GM12878 (cell line): ENCODE results near the gene PCBD1. TPM values are rescaled to one million over a fixed set of nuclear protein-coding genes. Genes with fewer than 3 reads are reported as not detected.

ENCODE experiments used
- ATAC-seq: fragments of 200-7000 bp; cut with Tn5 transposase; 3 replicates; pipeline ENCODE4 v1.9.1; 2020; ENCODE audit warnings: mild to moderate bottlenecking, moderate library complexity
- BruUV-seq: library from RNA; stranded (reverse); fragments of 400-500 nt; replicated peaks from 2 replicates; lab custom pipeline; 2021; lab: Mats Ljungman, UMichigan
- CTCF ChIA-PET: fragments of 300-600 bp; sonication (Branson Sonifier 250); formaldehyde crosslinking; extraction: SDS; loops from one replicate; lab custom pipeline; 2021; ENCODE audit warnings: inconsistent platforms; lab: Yijun Ruan, JAX
- POLR2A ChIA-PET: fragments of 350-600 bp; formaldehyde crosslinking; extraction: SDS; loops from one replicate; lab custom pipeline; 2021; ENCODE audit warnings: inconsistent platforms; lab: Charles Lee
- RAD21 ChIA-PET: fragments of 300-600 bp; sonication (Branson Sonifier 250); formaldehyde crosslinking; loops from one replicate; lab custom pipeline; 2023; ENCODE audit warnings: antibody characterized with exemption; ENCODE audit not compliant: unreplicated experiment; lab: Charles Lee
- SMC1A ChIA-PET: fragments of 300-600 bp; sonication (Branson Sonifier 250); formaldehyde crosslinking; loops from one replicate; lab custom pipeline; 2023; ENCODE audit not compliant: unreplicated experiment, uncharacterized antibody; lab: Charles Lee
- DNase-seq: peaks from one replicate; pipeline ENCODE4 v3.0.0-alpha.2; 2011; ENCODE audit warnings: low read depth, low spot score
- FAIRE-seq: peaks from 3 replicates; lab custom pipeline; 2011; peaks lifted over from hg19 to GRCh38; lab: Jason Lieb, UNC
- H2AFZ ChIP-seq: 2 replicates; pipeline ENCODE4 v1.6.0; 2011; ENCODE audit warnings: low read depth, low read length, control low read depth; ENCODE audit not compliant: control insufficient read depth
- H3K27ac ChIP-seq: 2 replicates; pipeline ENCODE4 v1.5.1; 2011; ENCODE audit warnings: control low read depth; ENCODE audit not compliant: control insufficient read depth, insufficient read depth
- H3K27me3 ChIP-seq, 2 experiments: replicated peaks in 1 of 2; 2 replicates each; pipeline versions ENCODE4 v1.6.0 to v1.6.1; 2011; ENCODE audit warnings: low read length in 1 of 2; ENCODE audit not compliant: control insufficient read depth in 2 of 2, insufficient read depth in 2 of 2
- H3K36me3 ChIP-seq, 2 experiments: 2 replicates each; pipeline ENCODE4 v1.5.1; 2011; ENCODE audit warnings: low read length in 1 of 2; ENCODE audit not compliant: control insufficient read depth in 2 of 2, insufficient read depth in 2 of 2
- H3K4me1 ChIP-seq: 2 replicates; pipeline ENCODE4 v1.6.1; 2011; ENCODE audit warnings: mild to moderate bottlenecking, low read length, moderate library complexity, mixed read lengths; ENCODE audit not compliant: control insufficient read depth, insufficient read depth
- H3K4me2 ChIP-seq: 2 replicates; pipeline ENCODE4 v1.6.0; 2011; ENCODE audit warnings: control low read depth; ENCODE audit not compliant: control insufficient read depth, insufficient read depth
- H3K4me3 ChIP-seq: fragments of 200-600 bp; sonication (generic); 2 replicates; pipeline ENCODE4 v1.5.1; 2016
- H3K79me2 ChIP-seq: 2 replicates; pipeline ENCODE4 v1.6.0; 2011; ENCODE audit warnings: low read length; ENCODE audit not compliant: control insufficient read depth, insufficient read depth
- H3K9ac ChIP-seq: 2 replicates; pipeline ENCODE4 v1.8.0; 2011; ENCODE audit warnings: low read length, control low read depth, mixed read lengths; ENCODE audit not compliant: control insufficient read depth, insufficient read depth
- H3K9me3 ChIP-seq: replicated peaks from 3 replicates; pipeline ENCODE4 v1.5.1; 2011; ENCODE audit warnings: mild to moderate bottlenecking, low read length; ENCODE audit not compliant: control insufficient read depth, insufficient read depth
- H4K20me1 ChIP-seq: 2 replicates; pipeline ENCODE4 v1.6.0; 2011; ENCODE audit not compliant: control insufficient read depth, insufficient read depth
- ASH2L ChIP-seq: fragments of 300-600, 200-600 bp; sonication (generic); IDR thresholded peaks from 2 replicates; pipeline ENCODE4 v1.6.1; 2017; ENCODE audit warnings: low read depth, mild to moderate bottlenecking, borderline replicate concordance
- CREM ChIP-seq: IDR thresholded peaks from 2 replicates; pipeline ENCODE4 v1.6.1; 2014; ENCODE audit warnings: antibody characterized with exemption, low read depth
- E4F1 ChIP-seq: fragments of 450-650 bp; IDR thresholded peaks from 2 replicates; pipeline ENCODE4 v1.6.1; 2018; ENCODE audit warnings: borderline replicate concordance, mild to moderate bottlenecking; ENCODE audit not compliant: partially characterized antibody
- FOS ChIP-seq: IDR thresholded peaks from 3 replicates; pipeline ENCODE4 v1.6.1; 2011; ENCODE audit warnings: borderline replicate concordance; ENCODE audit not compliant: insufficient read length; ENCODE audit errors: extremely low read depth
- NBN ChIP-seq: fragments of 450-650 bp; IDR thresholded peaks from 2 replicates; pipeline ENCODE4 v1.6.1; 2016
- NFYB ChIP-seq: IDR thresholded peaks from 2 replicates; pipeline ENCODE4 v1.6.1; 2011; ENCODE audit warnings: low read depth, mild to moderate bottlenecking, low read length, improper control_type of control experiment, moderate library complexity; ENCODE audit not compliant: insufficient read depth
- PAX5 ChIP-seq: IDR thresholded peaks from 2 replicates; pipeline ENCODE4 v1.6.1; 2011; ENCODE audit warnings: low read depth, low read length, borderline replicate concordance
- POLR2A ChIP-seq: IDR thresholded peaks from 2 replicates; pipeline ENCODE4 v1.6.1; 2011; ENCODE audit warnings: low read depth, mild to moderate bottlenecking, low read length
- RAD21 ChIP-seq: IDR thresholded peaks from 2 replicates; pipeline ENCODE4 v1.6.1; 2011; ENCODE audit warnings: mild to moderate bottlenecking, low read depth, low read length, moderate library complexity; ENCODE audit not compliant: insufficient read depth
- SPI1 ChIP-seq: IDR thresholded peaks from 2 replicates; pipeline ENCODE4 v1.6.1; 2011; ENCODE audit warnings: low read depth, mild to moderate bottlenecking, low read length, moderate library complexity, borderline replicate concordance; ENCODE audit not compliant: insufficient read depth
- SREBF2 ChIP-seq: IDR thresholded peaks from 2 replicates; pipeline ENCODE4 v1.6.1; 2012; ENCODE audit warnings: mild to moderate bottlenecking, low read length
- SUPT20H ChIP-seq: IDR thresholded peaks from 2 replicates; pipeline ENCODE4 v1.6.1; 2011; ENCODE audit warnings: low read depth, mild to moderate bottlenecking, low read length, moderate library complexity, borderline replicate concordance; ENCODE audit not compliant: control insufficient read depth
- TARDBP ChIP-seq: IDR thresholded peaks from 2 replicates; pipeline ENCODE4 v1.6.1; 2016; ENCODE audit warnings: borderline replicate concordance
- TCF3 ChIP-seq: IDR thresholded peaks from 2 replicates; pipeline ENCODE4 v1.6.1; 2012; ENCODE audit warnings: low read depth, mild to moderate bottlenecking, low read length, borderline replicate concordance; ENCODE audit not compliant: insufficient read depth
- ZNF217 ChIP-seq: fragments of 450-650 bp; IDR thresholded peaks from 2 replicates; pipeline ENCODE4 v1.6.1; 2017; ENCODE audit warnings: antibody characterized with exemption, mild to moderate bottlenecking
- WGBS: methylation state at CpG from one replicate; pipeline ENCODE4 v1.1.6; 2016; ENCODE audit warnings: low lambda C conversion rate; ENCODE audit not compliant: insufficient replicate concordance, insufficient coverage; ENCODE audit errors: missing lambda C conversion rate; 5-methylcytosine and 5-hydroxymethylcytosine counted together
- in situ Hi-C: fragments of 300-500 bp; cut with MboI; formaldehyde crosslinking; loops from 9 replicates; pipeline ENCODE4 v1.14.3; 2018; ENCODE audit warnings: mixed read lengths
- intact Hi-C: fragments of 100-400 bp; cut with micrococcal nuclease; formaldehyde crosslinking; loops from one replicate; pipeline ENCODE4 v1.14.2; 2022; ENCODE audit not compliant: unreplicated experiment
- polyA plus RNA-seq, 11 experiments: library from polyadenylated mRNA; depleted of rRNA in 4 of 11; unstranded in 6 of 11; stranded (reverse) in 5 of 11; fragments of >200 nt; fragmentation: Nextera tagmentation in 4 of 11; fragmentation: Illumina TruSeq in 1 of 11; extraction: Ambion mirVana in 4 of 11; extraction: Trizol in 1 of 11; gene quantifications; 1 replicate in 1 of 11; 2 replicates in 10 of 11; pipeline versions ENCODE4 v1.2.1 to v1.2.3, GENCODE V29; 2011 to 2016; ENCODE audit warnings: inconsistent platforms in 2 of 11, missing spikeins in 2 of 11, low read depth in 1 of 11
- total RNA-seq, 4 experiments: library from RNA; depleted of rRNA in 3 of 4; stranded (reverse); fragments of >200 nt in 3 of 4; fragmentation: Illumina TruSeq in 1 of 4; extraction: Trizol in 1 of 4; gene quantifications; 2 replicates each; pipeline versions ENCODE4 v1.2.1 to v1.2.3, GENCODE V29; 2013 to 2021

PCBD1 gene
- total and polyA plus RNA-seq, 10 of the 15 experiments (the other 5 are each of a cell fraction or from before 2014, with no cell fraction given), result 5.6 to 66.8 (median 34.2) TPM

- Histone ChIP-seq H3K4me2 (no peak overlapping the region), H3K9me3 (no peaks in the 10 kb centered on the region), H2AFZ (no peak overlapping the region), H3K79me2 (no peaks in the 10 kb centered on the region), H3K4me3 (no peak overlapping the region), H3K27ac (no peak overlapping the region), H3K27me3 (no peaks in the 10 kb centered on the region), H3K4me1 (peaks cover 6% of the 10 kb centered on the region; the same call in 1 of the 2 replicates), H4K20me1 (no peaks in the 10 kb centered on the region), H3K36me3 (no peaks in the 10 kb centered on the region), H3K9ac (no peak overlapping the region)
- SMC1A ChIA-PET, result no interaction called here
- FAIRE-seq (no peak), DNase-seq (no peak), ATAC-seq (no peak)
- in situ Hi-C loops, result no loop called here
- no TSS peak for BruUV-seq
- CTCF ChIA-PET, result interaction anchor here (1.0 kb wide), 1 partner anchor 384 kb away, joined by 3 read pairs; no protein-coding TSS in a partner anchor
- RAD21 ChIA-PET, result no interaction called here
- POLR2A ChIA-PET, result no interaction called here
- TF ChIP-seq ASH2L, result no peak
- TF ChIP-seq NFYB, result 0 out of 2 replicates have a peak, but pooled peaks have one; percentile 11
- 92% methylated on average over 1 of the region's 1 CpG for WGBS
- intact Hi-C loops, result no loop called here
Observed at GRCh38 chr10:70891627-70892026, 3.3 kb upstream of the PCBD1 start.

GRCh38 chr10:70890917-70891431 is 2.6 kb upstream of the PCBD1 start:
- Histone ChIP-seq H3K9me3 (no peaks in the 10 kb centered on the region), H3K4me1 (peaks cover 6% of the 10 kb centered on the region; the same call in 1 of the 2 replicates), H3K79me2 (no peaks in the 10 kb centered on the region), H3K27ac (no peak overlapping the region), H3K4me3 (no peak overlapping the region), H2AFZ (no peak overlapping the region), H3K9ac (no peak overlapping the region), H3K4me2 (no peak overlapping the region), H3K27me3 (no peaks in the 10 kb centered on the region), H3K36me3 (no peaks in the 10 kb centered on the region), H4K20me1 (no peaks in the 10 kb centered on the region)
- ChIA-PET POLR2A (no interaction called here), SMC1A (interaction anchor here (1.3 kb wide), 1 partner anchor 9 kb away, joined by 3 read pairs; no protein-coding TSS in a partner anchor), CTCF (interaction anchor here (1.0 kb wide), 1 partner anchor 385 kb away, joined by 3 read pairs; no protein-coding TSS in a partner anchor), RAD21 (no interaction called here)
- ATAC-seq, result no peak
- 56% methylated on average over 7 of the region's 7 CpGs for WGBS
- in situ Hi-C loops (no loop called here), intact Hi-C loops (no loop called here)
- no peak for FAIRE-seq
- no peak for DNase-seq
- BruUV-seq, result no TSS peak
- TF ChIP-seq NBN, result no peak
- no peak for TF ChIP-seq RAD21
- TF ChIP-seq CREM, result no peak
- TF ChIP-seq POLR2A, result no peak
- no peak for TF ChIP-seq TCF3
- no peak for TF ChIP-seq TARDBP
- no peak for TF ChIP-seq PAX5
- TF ChIP-seq ZNF217, result no peak
- TF ChIP-seq SUPT20H, result no peak
- no peak for TF ChIP-seq SPI1
- no peak for TF ChIP-seq E4F1
- TF ChIP-seq SREBF2, result no peak
- TF ChIP-seq FOS, result no peak
